Neuron (in vitro differentiated cells): ENCODE results near the gene PLPP4.
"Not testable (repeated sequence)": the region's sequence is repeated elsewhere in the genome, so short reads cannot be mapped to it uniquely, and the experiment has no call there.

Experiments
- H2AFZ ChIP-seq: one replicate; pipeline ENCODE4 v1.6.1; 2013; ENCODE audit warnings: low read depth, mild to moderate bottlenecking, inconsistent platforms, low read length, moderate library complexity
- H3K27me3 ChIP-seq: one replicate; pipeline ENCODE4 v1.6.1; 2013; ENCODE audit warnings: low read length; ENCODE audit not compliant: insufficient read depth
- H3K36me3 ChIP-seq: one replicate; pipeline ENCODE4 v1.6.1; 2013; ENCODE audit warnings: low read length; ENCODE audit not compliant: insufficient read depth
- H3K4me1 ChIP-seq: one replicate; pipeline ENCODE4 v1.6.1; 2013; ENCODE audit warnings: low read length; ENCODE audit not compliant: insufficient read depth
- H3K4me3 ChIP-seq: 2 replicates; pipeline ENCODE4 v1.5.1; 2013; ENCODE audit warnings: mild to moderate bottlenecking, low read length, moderate library complexity
- H3K9me3 ChIP-seq: one replicate; pipeline ENCODE4 v1.6.1; 2013; ENCODE audit warnings: low read length

Gene PLPP4

DNA sequence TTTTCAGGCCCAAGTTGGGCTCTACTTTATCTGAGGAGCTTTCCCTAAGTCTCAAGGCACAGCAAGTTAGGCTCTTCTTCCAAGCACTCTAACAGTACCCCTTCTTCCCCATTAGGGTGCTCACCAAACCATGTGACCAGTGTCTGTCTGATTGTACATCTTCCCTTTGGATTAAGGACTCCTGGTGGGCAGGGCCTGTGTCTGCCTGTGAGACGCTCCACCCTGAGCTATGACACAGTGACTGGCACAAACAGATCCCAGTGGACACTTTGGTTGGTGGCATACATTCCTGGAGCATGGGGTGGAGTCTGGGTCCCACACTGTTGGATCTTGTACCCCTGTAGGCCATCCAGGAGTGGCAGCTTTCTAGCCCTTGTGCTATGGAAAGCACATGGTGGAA lies 23.8 kb downstream of the PLPP4 start:
- H3K27me3 ChIP-seq: no peaks in the 10 kb centered on the region
- no peaks in the 10 kb centered on the region for H3K9me3 ChIP-seq
- H2AFZ ChIP-seq: no peak overlapping the region
- no peak overlapping the region for H3K4me3 ChIP-seq
- no peaks in the 10 kb centered on the region for H3K4me1 ChIP-seq
- H3K36me3 ChIP-seq: no peaks in the 10 kb centered on the region

DNA sequence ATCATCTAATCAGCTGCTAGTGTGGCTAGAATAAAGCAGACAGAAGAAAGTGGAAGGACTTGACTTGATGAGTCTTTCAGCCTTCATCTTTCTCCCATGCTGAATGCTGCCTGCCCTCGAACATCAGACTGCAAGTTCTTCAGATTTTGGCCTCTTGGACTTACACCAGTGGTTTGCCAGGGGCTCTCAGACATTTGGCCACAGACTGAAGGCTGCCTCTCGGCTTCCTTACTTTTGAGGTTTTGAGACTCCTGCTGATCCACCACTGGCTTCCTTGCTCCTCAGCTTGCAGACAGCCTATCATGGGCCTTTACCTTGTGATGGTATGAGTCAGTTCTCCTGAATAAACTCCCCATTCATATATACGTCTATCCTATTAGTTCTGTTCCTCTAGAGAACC lies 26.0 kb downstream of the PLPP4 start:
- Histone ChIP-seq H3K4me1 (no peaks in the 10 kb centered on the region), H3K9me3 (no peaks in the 10 kb centered on the region), H3K27me3 (no peaks in the 10 kb centered on the region), H2AFZ (no peak overlapping the region), H3K4me3 (no peak overlapping the region), H3K36me3 (no peaks in the 10 kb centered on the region)

DNA sequence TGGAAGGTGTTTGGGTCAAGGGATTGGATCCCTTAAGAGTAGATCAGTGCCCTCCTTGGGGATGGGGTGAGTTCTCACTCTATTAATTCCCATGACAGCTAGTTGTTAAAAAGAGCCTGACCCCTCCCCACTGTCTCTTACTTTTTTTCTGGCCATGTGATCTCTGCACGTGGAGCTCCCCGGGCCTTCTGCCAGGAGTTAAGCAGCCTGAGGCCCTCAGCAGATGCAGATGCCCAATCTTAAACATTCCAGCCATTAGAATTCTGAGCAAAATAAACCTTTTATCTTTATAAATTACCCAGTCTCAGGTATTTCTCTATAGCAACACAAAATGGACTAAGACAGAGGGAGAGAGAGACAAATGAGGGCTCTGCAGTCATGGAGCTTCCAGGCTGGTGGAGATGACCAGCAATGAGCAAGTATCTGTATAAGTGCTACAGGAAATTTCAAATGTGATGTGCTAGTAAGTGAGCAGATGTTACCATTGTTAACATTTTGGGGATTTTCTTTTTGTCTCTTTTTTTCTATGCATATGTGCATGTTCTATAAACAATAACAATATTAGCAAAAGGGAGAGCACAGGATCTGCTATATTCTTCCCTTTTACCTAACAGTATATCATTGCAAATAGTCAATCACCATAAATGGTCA lies 26.7 kb downstream of the PLPP4 start:
- Histone ChIP-seq H3K4me3 (no peak overlapping the region), H3K9me3 (no peaks in the 10 kb centered on the region), H3K27me3 (no peaks in the 10 kb centered on the region), H2AFZ (no peak overlapping the region), H3K36me3 (no peaks in the 10 kb centered on the region), H3K4me1 (no peaks in the 10 kb centered on the region)

DNA sequence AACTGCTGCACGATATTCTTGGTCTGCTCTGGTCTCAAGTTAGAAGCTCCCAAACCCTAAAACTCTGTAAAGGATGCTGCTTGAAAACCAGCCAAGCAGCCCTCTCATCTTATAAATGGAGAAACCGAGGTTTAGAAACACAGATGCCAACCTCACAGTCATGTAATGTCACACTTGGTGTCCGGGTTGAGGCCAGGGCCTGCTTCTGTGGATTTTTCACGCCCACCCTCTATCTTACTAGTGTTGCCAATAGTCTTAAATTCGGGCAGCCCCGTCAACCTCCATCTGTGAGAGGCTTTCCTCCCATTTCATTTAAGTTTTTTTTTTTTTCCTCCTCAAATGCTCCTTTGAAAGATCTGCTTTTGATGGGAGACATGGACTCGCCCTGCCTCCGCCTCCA lies 28.9 kb downstream of the PLPP4 start:
- Histone ChIP-seq H3K4me3 (no peak overlapping the region), H2AFZ (no peak overlapping the region), H3K9me3 (no peaks in the 10 kb centered on the region), H3K27me3 (no peaks in the 10 kb centered on the region), H3K4me1 (no peaks in the 10 kb centered on the region), H3K36me3 (no peaks in the 10 kb centered on the region)

DNA sequence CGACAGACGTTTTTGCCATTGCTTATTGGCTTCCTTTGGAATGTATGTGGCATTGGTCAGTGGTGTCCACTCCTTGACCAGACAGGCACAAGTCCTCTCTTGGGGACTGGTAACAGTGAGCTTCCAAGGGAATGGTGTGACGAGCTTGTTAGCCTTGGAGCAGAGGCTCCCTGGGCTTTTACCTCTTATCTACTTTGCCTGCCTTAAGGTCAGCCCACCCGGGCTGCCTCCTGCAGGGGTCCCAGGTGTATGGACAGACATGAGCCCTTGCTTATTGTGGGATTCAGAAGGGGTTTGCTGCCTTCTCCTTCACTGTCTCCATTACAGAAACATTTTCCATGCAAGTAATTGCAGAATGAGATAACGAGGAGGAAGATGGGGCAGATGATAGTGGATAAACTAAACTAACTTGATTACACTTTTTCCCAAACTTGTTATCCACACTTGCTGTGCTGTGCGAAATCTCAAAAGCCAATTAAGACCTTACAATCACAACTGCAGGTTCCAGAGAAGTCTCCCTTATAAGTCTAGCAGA lies 29.7 kb downstream of the PLPP4 start:
- Histone ChIP-seq H3K27me3 (no peaks in the 10 kb centered on the region), H3K4me3 (no peak overlapping the region), H3K9me3 (no peaks in the 10 kb centered on the region)

DNA sequence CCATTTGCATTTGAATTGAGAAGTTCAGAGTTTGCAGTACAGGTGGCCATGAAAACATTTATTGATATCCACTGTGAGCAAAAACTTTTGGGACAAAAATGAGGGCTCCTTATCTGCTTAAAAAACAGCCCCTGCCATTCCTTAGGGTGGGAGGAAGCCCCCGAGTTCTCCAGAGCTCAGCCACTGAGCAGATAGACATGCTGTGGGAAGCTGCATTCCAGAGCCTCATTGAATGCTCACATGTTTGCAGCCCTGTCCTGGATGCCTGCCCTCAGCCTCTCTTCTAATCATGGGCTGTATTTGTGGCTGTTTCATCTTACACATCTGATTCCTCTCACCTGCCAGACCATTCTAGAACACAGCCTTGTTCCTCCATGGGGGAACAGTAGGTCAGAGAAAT lies 33.3 kb downstream of the PLPP4 start:
- H3K27me3 ChIP-seq: no peaks in the 10 kb centered on the region
- no peak overlapping the region for H3K4me3 ChIP-seq
- H3K4me1 ChIP-seq: no peaks in the 10 kb centered on the region
- no peak overlapping the region for H2AFZ ChIP-seq
- no peaks in the 10 kb centered on the region for H3K36me3 ChIP-seq
- no peaks in the 10 kb centered on the region for H3K9me3 ChIP-seq

More for the DNA sequence above, 29.7 kb downstream of the PLPP4 start:
- Histone ChIP-seq H3K36me3 (no peaks in the 10 kb centered on the region), H3K4me1 (no peaks in the 10 kb centered on the region), H2AFZ (no peak overlapping the region)

DNA sequence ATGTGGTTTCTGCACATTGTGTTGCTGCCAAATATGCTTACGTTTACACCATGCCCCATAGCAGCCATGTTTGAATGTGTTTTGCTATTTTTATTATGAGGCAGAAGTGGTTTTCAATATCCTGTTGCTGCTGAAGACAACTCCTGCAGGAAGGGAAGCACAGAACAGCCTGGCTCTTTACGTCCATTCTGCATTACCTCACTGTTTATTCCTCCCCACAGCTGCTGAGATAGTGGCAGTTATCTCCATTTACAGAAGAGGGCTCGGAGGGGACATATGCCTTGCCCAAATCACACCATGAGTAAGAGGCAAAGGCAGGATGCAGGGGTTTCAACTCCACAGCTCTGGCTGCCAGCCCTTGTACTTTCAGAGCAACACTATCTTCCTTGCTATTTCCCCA lies 35.3 kb downstream of the PLPP4 start:
- H3K27me3 ChIP-seq: no peaks in the 10 kb centered on the region
- no peaks in the 10 kb centered on the region for H3K36me3 ChIP-seq
- H2AFZ ChIP-seq: no peak overlapping the region
- H3K4me3 ChIP-seq: no peak overlapping the region
- H3K4me1 ChIP-seq: no peaks in the 10 kb centered on the region
- H3K9me3 ChIP-seq: no peaks in the 10 kb centered on the region

DNA sequence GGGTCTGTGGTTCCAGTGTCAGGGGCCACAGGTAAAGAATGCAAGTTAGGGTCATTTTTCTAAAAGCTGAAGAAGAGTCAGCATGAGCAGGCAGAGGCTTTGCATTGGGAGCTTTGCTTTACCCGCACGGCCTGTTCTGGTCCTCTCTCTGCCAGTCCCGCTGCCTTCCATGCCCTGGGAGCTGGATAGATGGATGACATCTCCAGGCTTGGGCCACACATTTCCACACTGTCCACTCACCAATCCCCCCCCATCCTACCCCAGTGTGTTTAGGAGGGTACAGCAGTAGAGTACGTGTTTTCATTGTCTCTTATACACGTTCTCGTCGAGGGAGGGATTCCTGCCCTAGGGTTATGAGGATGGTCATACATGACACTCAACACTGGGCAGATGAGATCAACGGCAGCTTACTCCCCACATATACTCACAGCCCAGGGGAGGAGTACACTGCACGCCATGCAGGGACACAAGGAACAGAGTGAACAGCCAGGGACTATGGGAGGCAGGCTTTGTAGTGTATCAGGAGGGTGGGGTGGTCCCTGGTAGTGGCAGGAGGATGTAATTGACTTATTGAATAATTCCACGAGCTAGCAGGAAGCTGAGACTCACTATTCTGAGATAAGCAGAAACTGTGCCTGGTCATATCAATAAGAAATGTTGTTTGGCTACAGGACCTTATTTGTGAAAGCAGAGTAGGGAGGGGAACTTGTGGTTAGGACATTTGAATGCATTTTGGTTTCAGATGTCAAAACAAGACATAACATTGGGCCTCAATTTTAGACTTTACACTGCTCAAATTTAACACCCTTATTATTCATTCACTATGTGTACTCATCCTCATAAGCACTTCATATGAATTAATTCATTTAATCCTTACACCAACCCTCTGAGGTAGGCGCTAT lies 36.6 kb downstream of the PLPP4 start:
- Histone ChIP-seq H3K4me3 (no peak overlapping the region), H3K4me1 (no peaks in the 10 kb centered on the region), H2AFZ (no peak overlapping the region), H3K27me3 (no peaks in the 10 kb centered on the region), H3K36me3 (no peaks in the 10 kb centered on the region), H3K9me3 (no peaks in the 10 kb centered on the region)

DNA sequence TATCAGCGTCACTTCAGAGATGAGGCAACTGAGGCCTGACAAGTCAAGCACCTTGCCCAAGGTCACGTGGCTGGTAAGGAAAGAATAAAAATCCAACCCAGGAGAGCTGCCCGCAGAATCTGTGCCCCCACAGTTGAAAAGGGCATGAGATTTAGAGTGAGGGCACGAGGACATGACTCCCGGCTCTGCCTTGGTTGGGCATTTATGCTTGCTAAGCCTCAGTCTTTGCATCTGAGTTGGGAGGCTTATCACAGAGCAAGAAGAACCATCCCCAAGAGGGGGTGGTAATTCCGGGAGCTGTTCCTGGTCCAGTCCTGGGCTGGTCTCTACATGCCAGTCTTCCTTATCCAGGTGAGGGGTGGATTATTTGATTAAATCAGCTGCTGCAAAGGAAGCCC lies 37.3 kb downstream of the PLPP4 start:
- H3K27me3 ChIP-seq: no peaks in the 10 kb centered on the region
- no peaks in the 10 kb centered on the region for H3K9me3 ChIP-seq
- H3K36me3 ChIP-seq: no peaks in the 10 kb centered on the region
- H2AFZ ChIP-seq: no peak overlapping the region
- no peak overlapping the region for H3K4me3 ChIP-seq
- no peaks in the 10 kb centered on the region for H3K4me1 ChIP-seq

DNA sequence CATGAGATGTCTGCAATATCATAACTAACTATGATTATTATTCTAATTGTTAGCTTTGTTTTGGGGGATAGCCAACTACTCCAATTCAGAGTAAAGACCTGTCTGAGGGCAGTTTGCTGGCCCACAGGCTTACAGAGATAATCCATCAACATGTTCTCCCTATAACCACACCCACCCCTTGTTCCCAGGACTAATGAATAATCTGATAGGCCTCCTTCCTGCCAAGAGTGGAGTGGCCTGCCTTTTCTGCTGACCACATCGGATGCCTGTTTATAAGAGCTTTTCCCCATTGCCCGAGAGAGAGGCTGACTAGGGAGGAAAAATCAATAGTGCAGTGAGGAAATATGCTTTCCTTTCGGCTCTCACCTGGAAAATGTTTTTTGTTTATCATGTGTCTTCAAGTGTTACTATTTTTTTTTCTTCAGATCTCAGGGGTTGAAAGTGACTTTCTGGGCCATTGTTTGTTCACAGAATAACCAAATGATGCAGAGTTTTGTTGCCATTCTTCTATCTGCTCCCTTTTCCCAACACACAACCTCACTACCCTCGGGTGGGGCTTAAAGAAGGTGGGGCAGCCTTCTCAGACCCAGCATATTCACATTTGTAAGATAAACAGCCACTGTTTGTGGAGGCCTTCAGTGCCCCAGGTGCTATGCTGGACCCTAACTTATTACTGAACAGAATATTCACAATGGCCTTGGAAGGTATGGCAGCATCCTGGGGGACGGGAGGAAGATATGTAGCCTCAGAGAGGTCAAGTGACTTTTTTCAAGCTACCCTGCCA lies 38.4 kb downstream of the PLPP4 start:
- Histone ChIP-seq H2AFZ (no peak overlapping the region), H3K4me1 (no peaks in the 10 kb centered on the region), H3K4me3 (no peak overlapping the region), H3K36me3 (no peaks in the 10 kb centered on the region), H3K27me3 (no peaks in the 10 kb centered on the region), H3K9me3 (no peaks in the 10 kb centered on the region)

DNA sequence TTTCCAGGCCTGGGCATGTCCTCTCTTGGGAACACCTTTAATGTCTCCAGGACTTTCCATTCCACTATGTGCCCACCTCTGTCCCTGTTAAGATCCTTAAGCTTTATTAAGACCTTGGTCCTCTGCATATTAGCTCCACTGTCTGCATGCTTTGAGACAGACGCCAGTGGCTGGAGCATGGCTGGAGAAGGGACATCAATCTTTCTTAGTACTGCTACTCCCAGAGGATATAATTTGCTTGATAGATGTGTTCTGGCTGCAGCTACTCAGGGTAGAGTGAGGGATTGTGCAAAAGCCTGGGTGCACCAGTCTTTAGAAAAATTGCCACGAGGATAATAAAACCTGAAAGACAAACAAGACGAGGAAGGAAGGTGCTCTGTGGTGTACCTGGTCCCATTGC lies 42.9 kb downstream of the PLPP4 start:
- Histone ChIP-seq H2AFZ (no peak overlapping the region), H3K36me3 (no peaks in the 10 kb centered on the region), H3K4me1 (no peaks in the 10 kb centered on the region), H3K27me3 (no peaks in the 10 kb centered on the region), H3K4me3 (no peak overlapping the region), H3K9me3 (no peaks in the 10 kb centered on the region)

DNA sequence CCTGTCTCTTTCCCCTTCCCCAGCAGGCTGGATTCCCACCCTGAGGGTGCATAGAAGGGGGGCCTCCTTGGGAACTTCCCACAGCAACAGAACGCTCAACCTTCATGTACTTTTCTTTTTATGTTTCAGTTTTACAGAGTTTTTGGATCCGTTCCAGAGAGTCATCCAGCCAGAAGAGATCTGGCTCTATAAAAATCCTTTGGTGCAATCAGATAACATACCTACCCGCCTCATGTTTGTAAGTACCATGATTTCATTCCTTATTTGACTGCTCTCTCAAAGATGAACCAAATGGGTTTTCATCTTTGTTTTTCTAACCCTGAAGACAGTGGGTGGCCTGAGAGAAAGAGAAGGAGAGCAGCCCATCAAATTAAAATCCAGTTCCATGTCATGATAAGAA lies 46.7 kb downstream of the PLPP4 start:
- no peaks in the 10 kb centered on the region for H3K27me3 ChIP-seq
- H3K4me3 ChIP-seq: no peak overlapping the region
- H3K9me3 ChIP-seq: no peaks in the 10 kb centered on the region
- no peak overlapping the region for H2AFZ ChIP-seq
- H3K4me1 ChIP-seq: no peaks in the 10 kb centered on the region
- H3K36me3 ChIP-seq: no peaks in the 10 kb centered on the region

DNA sequence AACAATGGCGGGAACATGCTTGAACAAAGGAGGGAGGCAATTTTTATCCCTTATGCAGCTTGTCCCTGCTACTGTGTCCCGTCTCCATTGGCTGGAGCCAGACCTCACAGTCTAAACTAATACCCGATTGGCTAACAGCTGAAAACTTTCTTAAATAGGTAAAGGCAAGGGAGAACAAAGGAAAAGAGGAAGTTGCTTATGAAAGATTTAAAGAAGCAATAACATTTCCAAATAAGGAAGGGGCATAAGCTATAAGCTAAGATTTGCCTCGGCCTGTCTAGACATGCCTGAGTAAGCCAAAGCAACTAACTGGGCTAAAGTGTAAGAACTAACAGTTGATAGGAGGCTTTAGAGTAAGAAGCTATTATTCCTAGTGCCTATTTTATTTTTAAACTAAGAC lies 47.2 kb downstream of the PLPP4 start:
- not testable (repeated sequence) for H3K9me3 ChIP-seq, H3K4me1 ChIP-seq, H2AFZ ChIP-seq, H3K4me3 ChIP-seq, H3K36me3 ChIP-seq, H3K27me3 ChIP-seq
